HEK293 (cell line): ENCODE results near the gene EML6.
A peak's percentile ranks its signal among the peaks of the same experiment; 100 is the strongest.

Experiments used
- CTCF ChIA-PET: fragments of 350-600 bp; formaldehyde crosslinking; extraction: SDS; loops from one replicate; lab custom pipeline; 2021; ENCODE audit warnings: antibody characterized with exemption; lab: Yijun Ruan, JAX
- POLR2A ChIA-PET: fragments of 300-600 bp; formaldehyde crosslinking; extraction: SDS; loops from one replicate; lab custom pipeline; 2020; ENCODE audit warnings: antibody characterized with exemption, inconsistent platforms; lab: Yijun Ruan, JAX
- H3K27ac ChIP-seq: fragments of 200-500 bp; sonication (Bioruptor generic); 2 replicates; pipeline ENCODE4 v1.5.1; 2014; ENCODE audit warnings: low read depth, low read length, control low read depth, inconsistent platforms; ENCODE audit errors: extremely low read depth
- H3K36me3 ChIP-seq, 2 experiments: fragments of 200-500 bp in 1 of 2; sonication (Bioruptor generic) in 1 of 2; 1 replicate in 1 of 2; 2 replicates in 1 of 2; pipeline ENCODE4 v1.5.1; 2014 to 2017; ENCODE audit warnings: inconsistent platforms in 2 of 2, low read length in 2 of 2; ENCODE audit not compliant: control insufficient read depth in 2 of 2, insufficient read depth in 1 of 2
- H3K4me1 ChIP-seq: fragments of 200-500 bp; sonication (Bioruptor generic); 2 replicates; pipeline ENCODE4 v1.5.1; 2014; ENCODE audit warnings: mild to moderate bottlenecking, low read length, inconsistent platforms; ENCODE audit not compliant: control insufficient read depth, insufficient read depth
- H3K4me3 ChIP-seq: 2 replicates; pipeline ENCODE4 v1.5.1; 2011; ENCODE audit warnings: low read depth, mild to moderate bottlenecking, control low read depth, low read length, moderate library complexity
- H3K9me3 ChIP-seq: fragments of 200-500 bp; sonication (Bioruptor generic); 2 replicates; pipeline ENCODE4 v1.5.1; 2014; ENCODE audit warnings: low read depth, low read length, inconsistent platforms; ENCODE audit not compliant: control insufficient read depth, insufficient read depth
- KLF1 ChIP-seq: fragments of 450-650 bp; formaldehyde crosslinking; IDR thresholded peaks from 2 replicates; pipeline ENCODE4 v1.5.1; 2016; ENCODE audit warnings: missing biosample characterization, missing genetic modification characterization
- KLF8 ChIP-seq: fragments of 450-650 bp; formaldehyde crosslinking; IDR thresholded peaks from 2 replicates; pipeline ENCODE4 v1.5.1; 2016; ENCODE audit warnings: missing biosample characterization, missing genetic modification characterization
- MZF1 ChIP-seq: fragments of 450-650 bp; formaldehyde crosslinking; IDR thresholded peaks from 2 replicates; pipeline ENCODE4 v1.5.1; 2017; ENCODE audit warnings: missing biosample characterization, missing genetic modification characterization, borderline replicate concordance
- PRDM1 ChIP-seq: fragments of 450-650 bp; formaldehyde crosslinking; IDR thresholded peaks from 2 replicates; pipeline ENCODE4; 2016; ENCODE audit warnings: missing biosample characterization, missing genetic modification characterization
- PRDM10 ChIP-seq: fragments of 450-650 bp; formaldehyde crosslinking; IDR thresholded peaks from 2 replicates; pipeline ENCODE4 v1.5.1; 2016; ENCODE audit warnings: missing biosample characterization, missing genetic modification characterization
- PRDM6 ChIP-seq: fragments of 450-650 bp; formaldehyde crosslinking; IDR thresholded peaks from 2 replicates; pipeline ENCODE4 v1.5.1; 2017; ENCODE audit warnings: missing biosample characterization, missing genetic modification characterization
- SETDB1 ChIP-seq: IDR thresholded peaks from one replicate; pipeline ENCODE4 v1.6.1; 2017; ENCODE audit warnings: mild to moderate bottlenecking, low read length, moderate library complexity, mixed read lengths; ENCODE audit not compliant: insufficient read length
- TRIM28 ChIP-seq: IDR thresholded peaks from 2 replicates; pipeline ENCODE4 v1.6.1; 2011; ENCODE audit warnings: low read length, control low read depth, borderline replicate concordance
- ZBTB17 ChIP-seq: fragments of 450-650 bp; formaldehyde crosslinking; IDR thresholded peaks from 2 replicates; pipeline ENCODE4 v1.5.1; 2016; ENCODE audit warnings: missing biosample characterization, missing genetic modification characterization
- ZBTB44 ChIP-seq: fragments of 450-650 bp; IDR thresholded peaks from 2 replicates; pipeline ENCODE4 v1.5.1; 2018; ENCODE audit warnings: missing biosample characterization, mild to moderate bottlenecking, missing genetic modification characterization
- ZFP3 ChIP-seq: fragments of 450-650 bp; formaldehyde crosslinking; IDR thresholded peaks from 2 replicates; pipeline ENCODE4 v1.5.1; 2016; ENCODE audit warnings: low read depth, missing biosample characterization, missing genetic modification characterization
- ZIC2 ChIP-seq: fragments of 450-650 bp; formaldehyde crosslinking; IDR thresholded peaks from 2 replicates; pipeline ENCODE4 v1.5.1; 2016; ENCODE audit warnings: missing biosample characterization, missing genetic modification characterization
- ZNF138 ChIP-seq: fragments of 450-650 bp; formaldehyde crosslinking; IDR thresholded peaks from 2 replicates; pipeline ENCODE4 v1.5.1; 2016; ENCODE audit warnings: missing biosample characterization, missing genetic modification characterization, borderline replicate concordance
- ZNF155 ChIP-seq: fragments of 450-650 bp; formaldehyde crosslinking; IDR thresholded peaks from 2 replicates; pipeline ENCODE4 v1.5.1; 2016; ENCODE audit warnings: missing biosample characterization, missing genetic modification characterization
- ZNF174 ChIP-seq: fragments of 450-650 bp; formaldehyde crosslinking; IDR thresholded peaks from 2 replicates; pipeline ENCODE4 v1.5.0; 2017; ENCODE audit warnings: missing biosample characterization, mild to moderate bottlenecking, missing genetic modification characterization
- ZNF18 ChIP-seq: fragments of 450-650 bp; formaldehyde crosslinking; IDR thresholded peaks from 2 replicates; pipeline ENCODE4 v1.5.1; 2016; ENCODE audit warnings: missing biosample characterization, missing genetic modification characterization
- ZNF19 ChIP-seq: fragments of 450-650 bp; formaldehyde crosslinking; IDR thresholded peaks from 2 replicates; pipeline ENCODE4; 2016; ENCODE audit warnings: missing biosample characterization, missing genetic modification characterization, low read depth
- ZNF223 ChIP-seq: fragments of 450-650 bp; formaldehyde crosslinking; IDR thresholded peaks from 2 replicates; pipeline ENCODE4 v1.5.1; 2016; ENCODE audit warnings: missing biosample characterization, missing genetic modification characterization
- ZNF266 ChIP-seq: fragments of 450-650 bp; formaldehyde crosslinking; IDR thresholded peaks from 2 replicates; pipeline ENCODE4 v1.5.1; 2016; ENCODE audit warnings: missing biosample characterization, missing genetic modification characterization, low read depth
- ZNF341 ChIP-seq: fragments of 450-650 bp; formaldehyde crosslinking; IDR thresholded peaks from 2 replicates; pipeline ENCODE4; 2016; ENCODE audit warnings: low read depth, missing biosample characterization, missing genetic modification characterization
- ZNF394 ChIP-seq: fragments of 450-650 bp; formaldehyde crosslinking; IDR thresholded peaks from 2 replicates; pipeline ENCODE4 v1.5.1; 2016; ENCODE audit warnings: missing biosample characterization, missing genetic modification characterization, mild to moderate bottlenecking, moderate library complexity, borderline replicate concordance
- ZNF423 ChIP-seq: fragments of 450-650 bp; formaldehyde crosslinking; IDR thresholded peaks from 2 replicates; pipeline ENCODE4 v1.5.1; 2016; ENCODE audit warnings: missing biosample characterization, missing genetic modification characterization
- ZNF426 ChIP-seq: fragments of 450-650 bp; formaldehyde crosslinking; IDR thresholded peaks from 2 replicates; pipeline ENCODE4 v1.5.1; 2017; ENCODE audit warnings: missing biosample characterization, missing genetic modification characterization, mild to moderate bottlenecking, inconsistent platforms, moderate library complexity
- ZNF558 ChIP-seq: fragments of 450-650 bp; formaldehyde crosslinking; IDR thresholded peaks from 2 replicates; pipeline ENCODE4 v1.5.1; 2016; ENCODE audit warnings: missing biosample characterization, missing genetic modification characterization
- ZNF580 ChIP-seq: fragments of 450-650 bp; formaldehyde crosslinking; IDR thresholded peaks from 2 replicates; pipeline ENCODE4 v1.5.1; 2016; ENCODE audit warnings: missing biosample characterization, missing genetic modification characterization
- ZNF624 ChIP-seq: fragments of 450-650 bp; formaldehyde crosslinking; IDR thresholded peaks from 2 replicates; pipeline ENCODE4 v1.5.1; 2017; ENCODE audit warnings: missing biosample characterization, missing genetic modification characterization
- ZNF660 ChIP-seq: fragments of 450-650 bp; IDR thresholded peaks from 2 replicates; pipeline ENCODE4 v1.5.1; 2018; ENCODE audit warnings: missing biosample characterization, mild to moderate bottlenecking, missing genetic modification characterization
- ZNF747 ChIP-seq: fragments of 450-650 bp; formaldehyde crosslinking; IDR thresholded peaks from 2 replicates; pipeline ENCODE4 v1.5.1; 2016; ENCODE audit warnings: missing biosample characterization, missing genetic modification characterization
- ZNF791 ChIP-seq: fragments of 450-650 bp; formaldehyde crosslinking; IDR thresholded peaks from 2 replicates; pipeline ENCODE4 v1.5.1; 2016; ENCODE audit warnings: missing biosample characterization, missing genetic modification characterization
- ZNF792 ChIP-seq: fragments of 450-650 bp; formaldehyde crosslinking; IDR thresholded peaks from 2 replicates; pipeline ENCODE4 v1.5.1; 2016; ENCODE audit warnings: missing biosample characterization, missing genetic modification characterization
- ZSCAN23 ChIP-seq: fragments of 450-650 bp; formaldehyde crosslinking; IDR thresholded peaks from 2 replicates; pipeline ENCODE4 v1.5.1; 2016; ENCODE audit warnings: missing biosample characterization, missing genetic modification characterization

EML6 gene

GRCh38 chr2:54997826-54998225, 274.4 kb downstream of the EML6 start (continued):
- TF ChIP-seq ZNF792 (no peak), PRDM10 (no peak), ZNF174 (tag by site-specific recombination) (no peak), ZNF19 (tag by site-specific recombination) (no peak), SETDB1 (no peak), ZNF155 (no peak), ZNF394 (no peak)

GRCh38 chr2:54999182-54999581, 275.7 kb downstream of the EML6 start:
- Histone ChIP-seq H3K9me3 (no peaks in the 10 kb centered on the region), H3K4me1 (peaks cover 34% of the 10 kb centered on the region), H3K27ac (no peak overlapping the region), H3K36me3 (no peaks in the 10 kb centered on the region), H3K4me3 (no peak overlapping the region)
- CTCF ChIA-PET, result interaction anchor here (1.2 kb wide), 1 partner anchor 14 kb away, joined by 5 read pairs; no protein-coding TSS in a partner anchor
- POLR2A ChIA-PET, result interaction anchor here (1.1 to 1.4 kb wide), 2 partner anchors 14 to 51 kb away, joined by 3 to 5 read pairs; partner anchors contain the start of gene RTN4
- TF ChIP-seq ZBTB17 (tag by site-specific recombination) (0 out of 2 replicates have a peak, but pooled peaks have one; percentile 15), ZNF423 (tag by site-specific recombination) (no peak), ZBTB44 (tag by site-specific recombination) (peak; percentile 95), ZNF660 (tag by site-specific recombination) (0 out of 2 replicates have a peak, but pooled peaks have one; percentile 28), PRDM1 (tag by site-specific recombination) (0 out of 2 replicates have a peak, but pooled peaks have one; percentile 16), ZNF138 (tag by site-specific recombination) (no peak), ZNF223 (no peak), TRIM28 (no peak), ZNF266 (no peak), ZNF747 (tag by site-specific recombination) (no peak), ZNF18 (tag by site-specific recombination) (no peak), MZF1 (tag by site-specific recombination) (no peak), ZFP3 (tag by site-specific recombination) (no peak), ZNF341 (peak; percentile 50), ZNF580 (tag by site-specific recombination) (no peak), ZSCAN23 (tag by site-specific recombination) (no peak), ZIC2 (tag by site-specific recombination) (no peak), KLF8 (tag by site-specific recombination) (no peak), ZNF558 (no peak), ZNF624 (tag by site-specific recombination) (no peak), ZNF426 (tag by site-specific recombination) (no peak), PRDM6 (peak; percentile 65), ZNF791 (no peak), KLF1 (no peak)
